WTC11 (cell line): Measurements from ENCODE around the gene ZCCHC13. TPM values are rescaled to one million over a fixed set of nuclear protein-coding genes. Genes with fewer than 3 reads are reported as not detected.

Experiments
- ATAC-seq: fragments of 200-7000 bp; cut with Tn5 transposase; 2 replicates; pipeline ENCODE4 v1.10.0; 2021; ENCODE audit warnings: mild to moderate bottlenecking, moderate library complexity
- CTCF ChIA-PET: fragments of 300-600 bp; sonication (Branson Sonifier 250); formaldehyde crosslinking; loops from one replicate; lab custom pipeline; 2021; ENCODE audit warnings: antibody characterized with exemption; lab: Charles Lee
- POLR2A ChIA-PET: fragments of 350-600 bp; sonication (Branson Sonifier 250); formaldehyde crosslinking; loops from one replicate; lab custom pipeline; 2021; ENCODE audit warnings: antibody characterized with exemption; lab: Charles Lee
- DNase-seq: peaks from one replicate; pipeline ENCODE4 v3.0.0; 2021; ENCODE audit warnings: low spot score
- H3K27ac Mint-ChIP-seq: 2 replicates; pipeline ENCODE4 v1.8.0; 2021; ENCODE audit warnings: mixed read lengths
- H3K27me3 Mint-ChIP-seq: 2 replicates; pipeline ENCODE4 v1.8.0; 2021; ENCODE audit warnings: low read depth, mild to moderate bottlenecking, moderate library complexity, mixed read lengths
- H3K36me3 Mint-ChIP-seq: 2 replicates; pipeline ENCODE4 v1.8.0; 2021; ENCODE audit warnings: mixed read lengths
- H3K4me1 Mint-ChIP-seq: 2 replicates; pipeline ENCODE4 v1.8.0; 2022; ENCODE audit warnings: mixed read lengths
- H3K4me3 Mint-ChIP-seq: 2 replicates; pipeline ENCODE4 v1.8.0; 2021; ENCODE audit warnings: mild to moderate bottlenecking, moderate library complexity, mixed read lengths
- H3K9me3 Mint-ChIP-seq: 2 replicates; pipeline ENCODE4 v1.8.0; 2021; ENCODE audit warnings: mixed read lengths
- EMX1 ChIP-seq: fragments of 250-450 bp; sonication (Bioruptor Pico); IDR thresholded peaks from 2 replicates; pipeline ENCODE4 v1.8.0; 2021; ENCODE audit warnings: mild to moderate bottlenecking
- ESRRA ChIP-seq: sonication (generic); formaldehyde crosslinking; IDR thresholded peaks from 2 replicates; pipeline ENCODE4 v1.8.1; 2022; ENCODE audit warnings: mild to moderate bottlenecking, missing genetic modification reagents, borderline replicate concordance
- ETV6 ChIP-seq: sonication (generic); formaldehyde crosslinking; IDR thresholded peaks from 2 replicates; pipeline ENCODE4 v1.8.1; 2022; ENCODE audit warnings: mild to moderate bottlenecking, missing genetic modification reagents
- FOXK1 ChIP-seq: sonication (generic); formaldehyde crosslinking; IDR thresholded peaks from 2 replicates; pipeline ENCODE4 v1.8.0; 2022; ENCODE audit warnings: mild to moderate bottlenecking, moderate library complexity, missing genetic modification reagents
- IRF2 ChIP-seq: sonication (generic); formaldehyde crosslinking; IDR thresholded peaks from 2 replicates; pipeline ENCODE4 v1.8.0; 2022; ENCODE audit warnings: low read depth, missing genetic modification reagents, borderline replicate concordance
- MXD4 ChIP-seq: fragments of 250-450 bp; sonication (Bioruptor Pico); IDR thresholded peaks from 2 replicates; pipeline ENCODE4 v1.8.0; 2021; ENCODE audit warnings: mild to moderate bottlenecking, moderate library complexity, borderline replicate concordance
- SMAD3 ChIP-seq: sonication (generic); formaldehyde crosslinking; IDR thresholded peaks from 2 replicates; pipeline ENCODE4 v1.8.0; 2022; ENCODE audit warnings: missing genetic modification reagents, mild to moderate bottlenecking, borderline replicate concordance
- SP1 ChIP-seq: sonication (generic); formaldehyde crosslinking; conservative IDR thresholded peaks from 2 replicates; pipeline ENCODE4 v1.8.1; 2022; ENCODE audit warnings: missing genetic modification reagents
- ZNF317 ChIP-seq: sonication (generic); formaldehyde crosslinking; IDR thresholded peaks from 2 replicates; pipeline ENCODE4 v1.8.1; 2023; ENCODE audit warnings: low read depth, mild to moderate bottlenecking, moderate library complexity, missing genetic modification reagents, borderline replicate concordance
- ZNF396 ChIP-seq: fragments of 250-450 bp; sonication (Bioruptor Pico); IDR thresholded peaks from 2 replicates; pipeline ENCODE4 v1.8.0; 2021; ENCODE audit warnings: mild to moderate bottlenecking, moderate library complexity, borderline replicate concordance
- ZNF671 ChIP-seq: fragments of 250-450 bp; sonication (Bioruptor Pico); IDR thresholded peaks from 2 replicates; pipeline ENCODE4 v1.8.0; 2021; ENCODE audit warnings: mild to moderate bottlenecking
- total RNA-seq: library from RNA; stranded (reverse); gene quantifications from 3 replicates; pipeline ENCODE4 v1.2.3, GENCODE V29; 2021
- TF ChIP-seq, protein P1 (sequence below): fragments of 250-450 bp; sonication (Bioruptor Pico); IDR thresholded peaks from 2 replicates; pipeline ENCODE4 v1.8.0; 2021; ENCODE audit warnings: mild to moderate bottlenecking
- TF ChIP-seq, protein P2 (sequence below): sonication (generic); formaldehyde crosslinking; IDR thresholded peaks from 2 replicates; pipeline ENCODE4 v1.8.0; 2022; ENCODE audit warnings: mild to moderate bottlenecking, missing genetic modification reagents
- TF ChIP-seq, protein P3 (sequence below): sonication (generic); formaldehyde crosslinking; IDR thresholded peaks from 2 replicates; pipeline ENCODE4 v1.8.1; 2022; ENCODE audit warnings: mild to moderate bottlenecking, missing genetic modification reagents, moderate library complexity, borderline replicate concordance
- TF ChIP-seq, protein P4 (sequence below): sonication (generic); formaldehyde crosslinking; IDR thresholded peaks from 2 replicates; pipeline ENCODE4 v1.8.1; 2022; ENCODE audit warnings: mild to moderate bottlenecking, moderate library complexity, missing genetic modification reagents
- TF ChIP-seq, protein P5 (sequence below): fragments of 250-450 bp; sonication (Bioruptor Pico); IDR thresholded peaks from 2 replicates; pipeline ENCODE4 v1.9.0; 2021; ENCODE audit warnings: mild to moderate bottlenecking
- TF ChIP-seq, protein P6 (sequence below): sonication (generic); formaldehyde crosslinking; IDR thresholded peaks from 2 replicates; pipeline ENCODE4 v1.8.1; 2023; ENCODE audit warnings: mild to moderate bottlenecking, missing genetic modification reagents
- TF ChIP-seq, protein P7 (sequence below): sonication (generic); formaldehyde crosslinking; IDR thresholded peaks from 2 replicates; pipeline ENCODE4 v1.8.1; 2022; ENCODE audit warnings: missing genetic modification reagents, borderline replicate concordance
- TF ChIP-seq, protein P8 (sequence below): sonication (generic); formaldehyde crosslinking; IDR thresholded peaks from 2 replicates; pipeline ENCODE4 v1.8.0; 2023; ENCODE audit warnings: missing genetic modification reagents

Gene ZCCHC13
- total RNA-seq, 1 experiment from 2014 or later, result not detected

DNA sequence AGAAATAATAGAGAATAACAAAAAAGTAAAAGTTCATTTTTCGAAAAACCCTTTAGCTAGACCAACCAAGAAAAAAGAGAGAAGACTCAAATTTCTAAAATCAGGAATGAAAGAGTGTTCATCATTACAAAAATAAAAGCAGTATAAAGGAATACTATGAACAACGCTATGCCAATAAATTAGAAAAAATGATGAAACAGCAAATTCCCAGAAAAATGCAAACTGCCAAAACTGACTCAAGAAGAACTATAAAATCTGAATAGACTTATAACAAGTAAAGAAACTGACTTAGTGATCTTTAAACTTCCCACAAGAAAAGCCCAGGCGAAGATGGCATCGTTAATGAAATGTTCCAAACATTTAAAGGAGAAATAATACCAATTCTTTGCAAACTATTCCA lies 3.1 kb upstream of the ZCCHC13 start:
- TF ChIP-seq, protein P1, sequence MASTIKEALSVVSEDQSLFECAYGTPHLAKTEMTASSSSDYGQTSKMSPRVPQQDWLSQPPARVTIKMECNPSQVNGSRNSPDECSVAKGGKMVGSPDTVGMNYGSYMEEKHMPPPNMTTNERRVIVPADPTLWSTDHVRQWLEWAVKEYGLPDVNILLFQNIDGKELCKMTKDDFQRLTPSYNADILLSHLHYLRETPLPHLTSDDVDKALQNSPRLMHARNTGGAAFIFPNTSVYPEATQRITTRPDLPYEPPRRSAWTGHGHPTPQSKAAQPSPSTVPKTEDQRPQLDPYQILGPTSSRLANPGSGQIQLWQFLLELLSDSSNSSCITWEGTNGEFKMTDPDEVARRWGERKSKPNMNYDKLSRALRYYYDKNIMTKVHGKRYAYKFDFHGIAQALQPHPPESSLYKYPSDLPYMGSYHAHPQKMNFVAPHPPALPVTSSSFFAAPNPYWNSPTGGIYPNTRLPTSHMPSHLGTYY (CRISPR knock-in tag), result no peak
- TF ChIP-seq, protein P2, sequence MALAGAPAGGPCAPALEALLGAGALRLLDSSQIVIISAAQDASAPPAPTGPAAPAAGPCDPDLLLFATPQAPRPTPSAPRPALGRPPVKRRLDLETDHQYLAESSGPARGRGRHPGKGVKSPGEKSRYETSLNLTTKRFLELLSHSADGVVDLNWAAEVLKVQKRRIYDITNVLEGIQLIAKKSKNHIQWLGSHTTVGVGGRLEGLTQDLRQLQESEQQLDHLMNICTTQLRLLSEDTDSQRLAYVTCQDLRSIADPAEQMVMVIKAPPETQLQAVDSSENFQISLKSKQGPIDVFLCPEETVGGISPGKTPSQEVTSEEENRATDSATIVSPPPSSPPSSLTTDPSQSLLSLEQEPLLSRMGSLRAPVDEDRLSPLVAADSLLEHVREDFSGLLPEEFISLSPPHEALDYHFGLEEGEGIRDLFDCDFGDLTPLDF (CRISPR knock-in tag), result no peak
- no peak for TF ChIP-seq EMX1
- no peak for TF ChIP-seq ZNF317 (CRISPR knock-in tag)
- no peak for TF ChIP-seq SMAD3 (CRISPR knock-in tag)
- TF ChIP-seq FOXK1 (CRISPR knock-in tag), result no peak
- TF ChIP-seq, protein P3, sequence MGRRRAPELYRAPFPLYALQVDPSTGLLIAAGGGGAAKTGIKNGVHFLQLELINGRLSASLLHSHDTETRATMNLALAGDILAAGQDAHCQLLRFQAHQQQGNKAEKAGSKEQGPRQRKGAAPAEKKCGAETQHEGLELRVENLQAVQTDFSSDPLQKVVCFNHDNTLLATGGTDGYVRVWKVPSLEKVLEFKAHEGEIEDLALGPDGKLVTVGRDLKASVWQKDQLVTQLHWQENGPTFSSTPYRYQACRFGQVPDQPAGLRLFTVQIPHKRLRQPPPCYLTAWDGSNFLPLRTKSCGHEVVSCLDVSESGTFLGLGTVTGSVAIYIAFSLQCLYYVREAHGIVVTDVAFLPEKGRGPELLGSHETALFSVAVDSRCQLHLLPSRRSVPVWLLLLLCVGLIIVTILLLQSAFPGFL (CRISPR knock-in tag), result no peak
- TF ChIP-seq, protein P4, sequence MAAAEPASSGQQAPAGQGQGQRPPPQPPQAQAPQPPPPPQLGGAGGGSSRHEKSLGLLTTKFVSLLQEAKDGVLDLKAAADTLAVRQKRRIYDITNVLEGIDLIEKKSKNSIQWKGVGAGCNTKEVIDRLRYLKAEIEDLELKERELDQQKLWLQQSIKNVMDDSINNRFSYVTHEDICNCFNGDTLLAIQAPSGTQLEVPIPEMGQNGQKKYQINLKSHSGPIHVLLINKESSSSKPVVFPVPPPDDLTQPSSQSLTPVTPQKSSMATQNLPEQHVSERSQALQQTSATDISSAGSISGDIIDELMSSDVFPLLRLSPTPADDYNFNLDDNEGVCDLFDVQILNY, result no peak
- TF ChIP-seq, protein P5, sequence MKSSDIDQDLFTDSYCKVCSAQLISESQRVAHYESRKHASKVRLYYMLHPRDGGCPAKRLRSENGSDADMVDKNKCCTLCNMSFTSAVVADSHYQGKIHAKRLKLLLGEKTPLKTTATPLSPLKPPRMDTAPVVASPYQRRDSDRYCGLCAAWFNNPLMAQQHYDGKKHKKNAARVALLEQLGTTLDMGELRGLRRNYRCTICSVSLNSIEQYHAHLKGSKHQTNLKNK (CRISPR knock-in tag), result no peak
- TF ChIP-seq IRF2, result no peak
- TF ChIP-seq ETV6, result no peak
- no peak for TF ChIP-seq ZNF396 (CRISPR knock-in tag)
- TF ChIP-seq, protein P6, sequence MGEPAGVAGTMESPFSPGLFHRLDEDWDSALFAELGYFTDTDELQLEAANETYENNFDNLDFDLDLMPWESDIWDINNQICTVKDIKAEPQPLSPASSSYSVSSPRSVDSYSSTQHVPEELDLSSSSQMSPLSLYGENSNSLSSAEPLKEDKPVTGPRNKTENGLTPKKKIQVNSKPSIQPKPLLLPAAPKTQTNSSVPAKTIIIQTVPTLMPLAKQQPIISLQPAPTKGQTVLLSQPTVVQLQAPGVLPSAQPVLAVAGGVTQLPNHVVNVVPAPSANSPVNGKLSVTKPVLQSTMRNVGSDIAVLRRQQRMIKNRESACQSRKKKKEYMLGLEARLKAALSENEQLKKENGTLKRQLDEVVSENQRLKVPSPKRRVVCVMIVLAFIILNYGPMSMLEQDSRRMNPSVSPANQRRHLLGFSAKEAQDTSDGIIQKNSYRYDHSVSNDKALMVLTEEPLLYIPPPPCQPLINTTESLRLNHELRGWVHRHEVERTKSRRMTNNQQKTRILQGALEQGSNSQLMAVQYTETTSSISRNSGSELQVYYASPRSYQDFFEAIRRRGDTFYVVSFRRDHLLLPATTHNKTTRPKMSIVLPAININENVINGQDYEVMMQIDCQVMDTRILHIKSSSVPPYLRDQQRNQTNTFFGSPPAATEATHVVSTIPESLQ (CRISPR knock-in tag), result no peak
- no peak for TF ChIP-seq SP1 (CRISPR knock-in tag)
- no peak for TF ChIP-seq ZNF671 (CRISPR knock-in tag)
- no peak for TF ChIP-seq ESRRA (CRISPR knock-in tag)
- TF ChIP-seq, protein P7, sequence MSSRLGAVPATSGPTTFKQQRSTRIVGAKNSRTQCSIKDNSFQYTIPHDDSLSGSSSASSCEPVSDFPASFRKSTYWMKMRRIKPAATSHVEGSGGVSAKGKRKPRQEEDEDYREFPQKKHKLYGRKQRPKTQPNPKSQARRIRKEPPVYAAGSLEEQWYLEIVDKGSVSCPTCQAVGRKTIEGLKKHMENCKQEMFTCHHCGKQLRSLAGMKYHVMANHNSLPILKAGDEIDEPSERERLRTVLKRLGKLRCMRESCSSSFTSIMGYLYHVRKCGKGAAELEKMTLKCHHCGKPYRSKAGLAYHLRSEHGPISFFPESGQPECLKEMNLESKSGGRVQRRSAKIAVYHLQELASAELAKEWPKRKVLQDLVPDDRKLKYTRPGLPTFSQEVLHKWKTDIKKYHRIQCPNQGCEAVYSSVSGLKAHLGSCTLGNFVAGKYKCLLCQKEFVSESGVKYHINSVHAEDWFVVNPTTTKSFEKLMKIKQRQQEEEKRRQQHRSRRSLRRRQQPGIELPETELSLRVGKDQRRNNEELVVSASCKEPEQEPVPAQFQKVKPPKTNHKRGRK (CRISPR knock-in tag), result no peak
- no peak for TF ChIP-seq MXD4 (CRISPR knock-in tag)
- TF ChIP-seq, protein P8, sequence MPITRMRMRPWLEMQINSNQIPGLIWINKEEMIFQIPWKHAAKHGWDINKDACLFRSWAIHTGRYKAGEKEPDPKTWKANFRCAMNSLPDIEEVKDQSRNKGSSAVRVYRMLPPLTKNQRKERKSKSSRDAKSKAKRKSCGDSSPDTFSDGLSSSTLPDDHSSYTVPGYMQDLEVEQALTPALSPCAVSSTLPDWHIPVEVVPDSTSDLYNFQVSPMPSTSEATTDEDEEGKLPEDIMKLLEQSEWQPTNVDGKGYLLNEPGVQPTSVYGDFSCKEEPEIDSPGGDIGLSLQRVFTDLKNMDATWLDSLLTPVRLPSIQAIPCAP (CRISPR knock-in tag), result no peak
- ATAC-seq (no peak), DNase-seq (no peak)
- Mint-ChIP-seq H3K36me3 (peaks cover 3% of the 10 kb centered on the region; the same call in 1 of the 2 replicates), H3K27ac (no peak overlapping the region), H3K27me3 (no peaks in the 10 kb centered on the region), H3K4me3 (no peak overlapping the region), H3K4me1 (peaks cover 21% of the 10 kb centered on the region), H3K9me3 (peaks cover 5% of the 10 kb centered on the region)
- POLR2A ChIA-PET, result no interaction called here
- CTCF ChIA-PET, result no interaction called here
